Neutrophil (primary cell): ENCODE results near the gene RPL28.

ENCODE experiments used
- H3K27ac ChIP-seq: fragments of 200-600 bp; sonication (generic); 2 replicates; pipeline ENCODE4 v1.5.1; 2016; ENCODE audit warnings: mild to moderate bottlenecking, moderate library complexity
- H3K27me3 ChIP-seq: fragments of 200-600 bp; sonication (generic); 2 replicates; pipeline ENCODE4 v1.6.0; 2016; ENCODE audit warnings: mild to moderate bottlenecking
- H3K36me3 ChIP-seq: fragments of 200-600 bp; sonication (generic); 2 replicates; pipeline ENCODE4 v1.5.1; 2017
- H3K4me1 ChIP-seq, 2 experiments: fragments of 200-600 bp in 1 of 2; sonication (generic) in 1 of 2; 1 replicate in 1 of 2; 2 replicates in 1 of 2; pipeline versions ENCODE4 v1.5.1 to v1.6.1; 2013 to 2016; ENCODE audit warnings: low read depth in 1 of 2, low read length in 1 of 2, mild to moderate bottlenecking in 1 of 2, moderate library complexity in 1 of 2; ENCODE audit not compliant: control insufficient read depth in 1 of 2, insufficient read depth in 1 of 2
- H3K4me3 ChIP-seq, 2 experiments: fragments of 200-600 bp in 1 of 2; sonication (generic) in 1 of 2; 1 replicate in 1 of 2; 2 replicates in 1 of 2; pipeline ENCODE4 v1.5.1; 2013 to 2016; ENCODE audit warnings: low read depth in 1 of 2, low read length in 1 of 2, mild to moderate bottlenecking in 1 of 2, moderate library complexity in 1 of 2
- H3K9me3 ChIP-seq: fragments of 200-600 bp; sonication (generic); 2 replicates; pipeline ENCODE4 v1.5.1; 2016
- CTCF ChIP-seq: fragments of 200-600 bp; sonication (generic); IDR thresholded peaks from 2 replicates; pipeline ENCODE4 v1.5.1; 2016; ENCODE audit warnings: antibody characterized with exemption

RPL28 gene

DNA sequence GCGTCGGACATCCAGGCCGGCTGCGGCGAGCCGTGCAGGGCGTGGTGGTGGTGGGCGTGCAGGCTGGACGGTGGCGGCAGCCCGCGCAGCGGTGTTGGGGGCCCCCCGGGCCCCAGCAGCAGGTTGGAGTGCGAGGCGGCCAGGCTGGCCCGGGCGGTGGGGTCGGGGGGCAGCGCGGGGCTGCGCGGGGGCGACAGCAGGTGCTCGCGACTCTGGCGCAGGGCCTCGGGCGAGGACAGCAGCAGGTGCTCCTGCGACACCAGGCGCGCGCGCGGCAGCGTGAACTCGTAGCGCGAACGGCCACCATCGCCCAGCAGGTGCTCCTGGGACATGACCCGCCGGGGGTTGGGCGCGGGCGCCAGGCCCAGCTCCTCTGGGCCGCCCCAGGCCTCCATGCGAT is 47.6 kb downstream of the RPL28 start:
- no peak for TF ChIP-seq CTCF
- H3K27ac ChIP-seq = no peak overlapping the region
- H3K27me3 ChIP-seq = peaks cover 83% of the 10 kb centered on the region
- H3K36me3 ChIP-seq = no peaks in the 10 kb centered on the region
- no peaks in the 10 kb centered on the region for H3K4me1 ChIP-seq
- H3K4me3 ChIP-seq = no peak overlapping the region
- no peaks in the 10 kb centered on the region for H3K9me3 ChIP-seq

- TF ChIP-seq CTCF = no peak
- Histone ChIP-seq H3K27ac (no peak overlapping the region), H3K36me3 (no peaks in the 10 kb centered on the region), H3K4me1 (no peaks in the 10 kb centered on the region), H3K9me3 (no peaks in the 10 kb centered on the region), H3K27me3 (peaks cover 86% of the 10 kb centered on the region), H3K4me3 (no peak overlapping the region)
These were observed 48.7 kb downstream of the RPL28 start for GRCh38 chr19:55434356-55434919.

- Histone ChIP-seq H3K4me3 (no peak overlapping the region), H3K27ac (no peak overlapping the region), H3K27me3 (peaks cover 92% of the 10 kb centered on the region), H3K36me3 (no peaks in the 10 kb centered on the region), H3K9me3 (no peaks in the 10 kb centered on the region), H3K4me1 (no peaks in the 10 kb centered on the region)
- no peak for TF ChIP-seq CTCF
These were observed 49.3 kb downstream of the RPL28 start for GRCh38 chr19:55435020-55435419.

DNA sequence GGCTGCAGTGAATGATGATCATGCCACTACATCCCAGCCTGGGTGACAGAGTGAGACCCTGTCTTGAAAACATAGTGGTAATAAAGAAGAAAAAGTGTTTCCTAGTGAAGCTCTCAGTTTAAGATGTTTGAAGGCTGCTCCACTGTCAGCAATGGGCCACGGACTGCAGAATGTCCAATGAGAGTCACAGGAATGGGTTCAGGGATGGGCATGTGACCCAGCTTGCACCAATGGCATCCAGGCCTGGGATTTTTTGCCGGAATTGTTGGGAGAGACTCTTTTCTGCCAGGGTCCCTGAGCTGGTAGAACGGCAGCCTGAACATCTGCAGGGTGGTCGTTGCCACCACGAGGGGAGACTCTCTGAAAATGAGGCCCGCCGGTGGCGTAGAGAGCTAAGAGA is 51.1 kb downstream of the RPL28 start:
- Histone ChIP-seq H3K4me3 (no peak overlapping the region), H3K27ac (no peak overlapping the region), H3K9me3 (no peaks in the 10 kb centered on the region), H3K27me3 (peaks cover 98% of the 10 kb centered on the region), H3K4me1 (no peaks in the 10 kb centered on the region), H3K36me3 (no peaks in the 10 kb centered on the region)
- TF ChIP-seq CTCF = no peak

DNA sequence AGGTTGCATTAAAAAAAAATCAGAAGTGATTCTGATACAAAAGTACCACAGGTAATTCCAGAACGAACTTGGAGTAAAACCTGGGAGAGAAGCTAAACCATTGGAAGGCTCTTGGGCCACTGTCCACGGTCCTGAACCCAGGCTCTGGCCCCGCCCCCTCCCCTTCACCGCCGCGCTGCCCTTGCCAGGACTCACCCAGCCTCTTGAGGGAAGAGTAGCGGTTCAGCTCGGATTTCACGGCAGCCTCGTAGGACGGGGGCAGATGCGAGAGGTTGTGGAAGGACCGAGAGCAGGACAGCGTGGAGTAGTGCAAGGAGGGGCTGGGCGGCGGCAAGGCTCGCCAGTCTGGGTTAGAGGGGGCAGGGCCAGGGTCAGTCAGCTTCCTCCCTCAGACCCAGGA is 51.7 kb downstream of the RPL28 start:
- H3K4me3 ChIP-seq = no peak overlapping the region
- H3K9me3 ChIP-seq = no peaks in the 10 kb centered on the region
- no peaks in the 10 kb centered on the region for H3K36me3 ChIP-seq
- H3K27ac ChIP-seq = no peak overlapping the region
- no peak for TF ChIP-seq CTCF
- H3K4me1 ChIP-seq = no peaks in the 10 kb centered on the region
- H3K27me3 ChIP-seq = peaks cover 98% of the 10 kb centered on the region

DNA sequence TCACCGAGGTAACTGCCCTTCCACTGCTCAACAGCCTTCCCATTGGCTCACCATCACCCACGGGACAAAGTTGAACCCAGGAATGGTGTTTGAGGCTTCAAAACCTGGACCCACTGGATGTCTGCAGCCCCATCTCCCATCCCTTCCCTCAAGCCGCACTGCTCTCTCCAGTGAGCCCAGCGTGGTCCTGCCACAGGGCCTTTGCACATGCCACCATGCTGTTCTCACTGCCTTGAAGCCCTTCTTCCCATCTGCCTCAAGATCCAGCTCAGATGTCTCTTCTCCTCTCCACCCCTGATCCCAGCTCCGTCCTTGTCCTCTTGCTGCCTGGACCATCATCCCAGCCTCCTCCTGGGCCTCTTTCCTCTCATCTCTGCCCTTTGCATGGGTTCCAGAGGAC is 53.3 kb downstream of the RPL28 start:
- Histone ChIP-seq H3K27ac (no peak overlapping the region), H3K36me3 (no peaks in the 10 kb centered on the region), H3K4me1 (no peaks in the 10 kb centered on the region), H3K27me3 (peaks cover 98% of the 10 kb centered on the region), H3K9me3 (no peaks in the 10 kb centered on the region), H3K4me3 (no peak overlapping the region)
- no peak for TF ChIP-seq CTCF
